A673 (cell line): ENCODE data around the gene TAGAP. TPM values are rescaled to one million over a fixed set of nuclear protein-coding genes. Genes with fewer than 3 reads are reported as not detected.

ENCODE experiments used
- BruUV-seq: library from RNA; stranded (reverse); fragments of 400-500 nt; replicated peaks from 2 replicates; lab custom pipeline; 2021; lab: Mats Ljungman, UMichigan
- CTCF ChIA-PET: fragments of 300-600 bp; sonication (Branson Sonifier 250); formaldehyde crosslinking; loops from one replicate; lab custom pipeline; 2022; ENCODE audit warnings: antibody characterized with exemption; lab: Charles Lee
- POLR2A ChIA-PET: fragments of 300-600 bp; sonication (Branson Sonifier 250); formaldehyde crosslinking; loops from one replicate; lab custom pipeline; 2022; ENCODE audit warnings: antibody characterized with exemption; ENCODE audit not compliant: low non-redundant PET; lab: Charles Lee
- DNase-seq: peaks from one replicate; pipeline ENCODE4 v3.0.0-alpha.2; 2015; ENCODE audit warnings: low spot score
- H3K27ac ChIP-seq: fragments of 200-600 bp; sonication (generic); 2 replicates; pipeline ENCODE4 v1.5.1; 2016; ENCODE audit warnings: mixed run types, low read depth, mild to moderate bottlenecking, mixed read lengths, antibody characterized with exemption, low read length; ENCODE audit not compliant: poor library complexity, severe bottlenecking
- H3K27me3 ChIP-seq: fragments of 200-600 bp; sonication (generic); replicated peaks from 2 replicates; pipeline ENCODE4 v1.6.1; 2017; ENCODE audit warnings: mixed run types, low read depth, mild to moderate bottlenecking, mixed read lengths, antibody characterized with exemption, low read length; ENCODE audit not compliant: insufficient read depth, poor library complexity
- H3K36me3 ChIP-seq: fragments of 200-600 bp; sonication (generic); 2 replicates; pipeline ENCODE4 v1.6.1; 2016; ENCODE audit warnings: mixed run types, mild to moderate bottlenecking, mixed read lengths, antibody characterized with exemption, low read length; ENCODE audit not compliant: insufficient read depth, poor library complexity, severe bottlenecking
- H3K4me1 ChIP-seq: fragments of 200-600 bp; sonication (generic); 2 replicates; pipeline ENCODE4 v1.6.1; 2017; ENCODE audit warnings: mixed run types, mild to moderate bottlenecking, mixed read lengths, antibody characterized with exemption, low read length; ENCODE audit not compliant: insufficient read depth, poor library complexity, severe bottlenecking
- H3K4me3 ChIP-seq: fragments of 200-600 bp; sonication (generic); 2 replicates; pipeline ENCODE4 v1.5.1; 2016; ENCODE audit warnings: low read depth, mixed run types, mild to moderate bottlenecking, mixed read lengths, low read length; ENCODE audit not compliant: poor library complexity, severe bottlenecking
- H3K9me3 ChIP-seq: fragments of 200-600 bp; sonication (generic); 2 replicates; pipeline ENCODE4 v1.6.1; 2016; ENCODE audit warnings: mixed run types, low read depth, mild to moderate bottlenecking, mixed read lengths, antibody characterized with exemption, low read length; ENCODE audit not compliant: poor library complexity, severe bottlenecking
- CTCF ChIP-seq: fragments of 300-800, 200-600 bp; sonication (generic); conservative IDR thresholded peaks from 2 replicates; pipeline ENCODE4 v1.5.1; 2017; ENCODE audit warnings: low read depth, mild to moderate bottlenecking, antibody characterized with exemption, low read length, moderate library complexity, mixed read lengths
- EZH2 ChIP-seq: fragments of 200-600 bp; sonication (generic); IDR thresholded peaks from 2 replicates; pipeline ENCODE4 v1.6.1; 2017; ENCODE audit warnings: borderline replicate concordance, low read depth, mild to moderate bottlenecking, mixed read lengths, antibody characterized with exemption, low read length; ENCODE audit not compliant: poor library complexity, severe bottlenecking
- intact Hi-C: fragments of 100-400 bp; cut with micrococcal nuclease; formaldehyde crosslinking; loops from one replicate; pipeline ENCODE4 v1.10.0; 2022; ENCODE audit not compliant: unreplicated experiment
- total RNA-seq: library from RNA; stranded (reverse); gene quantifications from 2 replicates; pipeline ENCODE4 v1.2.3, GENCODE V29; 2021

The TAGAP gene
- total RNA-seq, 1 experiment from 2014 or later, result not detected

GRCh38 chr6:159075506-159076228, 30.9 kb upstream of the TAGAP start:
- Histone ChIP-seq H3K27ac (no peak overlapping the region), H3K9me3 (no peaks in the 10 kb centered on the region), H3K27me3 (no peaks in the 10 kb centered on the region), H3K36me3 (no peaks in the 10 kb centered on the region), H3K4me3 (no peak overlapping the region), H3K4me1 (no peaks in the 10 kb centered on the region)
- peak; percentile 22 for DNase-seq
- TF ChIP-seq EZH2, result no peak
- no peak for TF ChIP-seq CTCF
- intact Hi-C loops, result no loop called here
- no TSS peak for BruUV-seq
- ChIA-PET POLR2A (no interaction called here), CTCF (interaction anchor here (0.6 kb wide), 1 partner anchor 75 kb away, joined by 3 read pairs; the partner anchor contains the start of gene RSPH3)

GRCh38 chr6:159074876-159075275, 30.1 kb upstream of the TAGAP start:
- Histone ChIP-seq H3K27me3 (peaks cover 5% of the 10 kb centered on the region), H3K9me3 (no peaks in the 10 kb centered on the region), H3K36me3 (no peaks in the 10 kb centered on the region), H3K4me1 (no peaks in the 10 kb centered on the region), H3K27ac (no peak overlapping the region), H3K4me3 (no peak overlapping the region)
- CTCF ChIA-PET, result interaction anchor here (0.6 kb wide), 1 partner anchor 75 kb away, joined by 3 read pairs; the partner anchor contains the start of gene RSPH3
- DNase-seq, result no peak
- POLR2A ChIA-PET, result no interaction called here
- intact Hi-C loops, result no loop called here
- no TSS peak for BruUV-seq
- TF ChIP-seq CTCF (no peak), EZH2 (no peak)

GRCh38 chr6:159074120-159074684, 29.4 kb upstream of the TAGAP start:
- H3K4me3 ChIP-seq, result peak overlapping the region; percentile 20
- BruUV-seq, result no TSS peak
- no peak for TF ChIP-seq CTCF
- no peak for TF ChIP-seq EZH2
- H3K36me3 ChIP-seq, result no peaks in the 10 kb centered on the region
- peak; percentile 44 for DNase-seq
- POLR2A ChIA-PET, result no interaction called here
- H3K9me3 ChIP-seq, result no peaks in the 10 kb centered on the region
- CTCF ChIA-PET, result no interaction called here
- H3K27me3 ChIP-seq, result peaks cover 5% of the 10 kb centered on the region
- H3K27ac ChIP-seq, result no peak overlapping the region
- no peaks in the 10 kb centered on the region for H3K4me1 ChIP-seq
- intact Hi-C loops, result no loop called here
